GM18909 (cell line): ENCODE measurements around the gene IKZF4.
"Not testable (repeated sequence)": the region's sequence is repeated elsewhere in the genome, so short reads cannot be mapped to it uniquely, and the experiment has no call there.

Experiments used
- ATAC-seq: cut with Tn5 transposase; IDR thresholded peaks from one replicate; pipeline ENCODE4 v1.9.1; 2021; ENCODE audit warnings: mild to moderate bottlenecking; ENCODE audit not compliant: unreplicated experiment, poor library complexity

Gene IKZF4

DNA sequence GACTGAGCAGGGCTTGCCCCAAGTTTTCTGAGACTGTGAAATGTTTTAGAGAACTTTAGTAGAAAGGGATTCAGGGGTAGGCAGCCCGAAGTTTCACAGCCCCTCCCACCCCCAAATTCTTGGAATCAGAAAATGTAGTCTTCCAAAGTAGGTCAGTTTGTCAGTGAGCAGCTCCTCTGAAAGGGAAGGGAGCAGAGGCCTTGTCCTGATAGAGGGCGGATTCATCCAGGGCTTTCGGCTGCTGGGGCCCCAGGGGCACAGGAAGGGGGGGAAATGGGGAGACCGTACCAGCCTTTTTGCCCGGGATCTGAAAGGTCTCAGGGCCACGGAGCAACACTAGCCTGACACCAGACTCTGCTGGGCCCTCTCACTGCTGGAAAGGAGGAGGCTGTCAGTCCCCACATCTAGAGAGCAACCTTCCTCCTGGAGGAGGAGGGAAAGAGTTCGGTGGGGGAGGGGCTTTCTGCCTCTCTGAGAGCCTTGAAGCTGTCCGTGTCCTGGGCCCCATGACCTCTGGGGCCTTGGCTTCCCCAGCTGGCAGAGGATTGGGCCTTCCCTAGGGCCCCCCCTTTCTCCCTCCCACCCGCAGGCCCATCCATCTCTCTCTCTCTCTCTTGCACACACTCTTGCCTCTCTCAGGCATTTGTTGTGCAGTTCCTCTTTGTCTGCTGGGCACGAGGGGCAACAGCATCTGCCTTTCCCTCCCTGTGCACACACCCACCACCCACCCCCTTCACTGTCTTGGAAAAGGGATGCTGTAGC lies at the start of gene IKZF4:
IKZF4 (plus strand) TSS at position 621 of the 762 bp plus-strand sequence. CDS start 451 bp downstream, outside the sequence.
- ATAC-seq: no peak

- ATAC-seq: no peak
Observed at GRCh38 chr12:55972042-55972441, 48.8 kb upstream of the IKZF4 start.

GRCh38 chr12:55972456-55972855 lies 48.4 kb upstream of the IKZF4 start:
- no peak for ATAC-seq

- ATAC-seq: no peak
Observed at GRCh38 chr12:55972911-55973598, 47.8 kb upstream of the IKZF4 start.

DNA sequence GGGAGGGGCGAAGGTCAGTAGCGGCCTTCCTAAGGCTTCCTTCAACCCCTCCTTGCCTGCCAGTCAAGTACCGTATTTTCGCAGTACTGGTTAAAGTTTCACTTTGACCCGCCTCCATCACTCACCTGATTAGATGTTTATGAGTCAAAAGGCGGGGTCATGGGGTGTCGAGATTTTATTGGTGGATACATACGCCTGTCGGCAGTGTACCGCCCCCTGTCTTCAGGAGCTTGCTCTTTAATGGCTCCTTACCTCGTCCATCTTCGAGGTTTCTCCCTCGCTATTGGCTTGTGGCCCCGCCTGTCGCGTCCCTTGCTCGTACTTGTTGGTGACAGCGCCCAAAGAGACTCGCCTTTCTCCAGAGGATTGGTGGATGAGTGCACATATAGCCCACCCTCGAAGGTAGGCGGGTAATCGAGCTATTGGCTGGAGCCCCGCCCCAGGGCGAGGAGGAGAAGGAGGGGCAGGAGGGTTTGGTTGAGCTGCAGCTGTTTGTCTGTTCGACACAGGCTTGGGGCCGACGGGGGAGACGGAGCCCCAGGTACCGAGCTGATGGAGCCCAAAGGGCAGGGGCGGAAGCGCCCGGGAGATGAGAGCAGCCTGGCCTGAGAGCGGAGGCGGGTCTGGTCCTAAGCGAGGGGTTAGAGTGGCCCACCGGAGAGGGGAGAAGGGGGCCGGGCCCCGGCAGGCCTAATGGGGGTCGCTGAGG lies 47.1 kb upstream of the IKZF4 start, which contains the start of gene RAB5B:
RAB5B (plus strand) TSS at position 480 of the 709 bp plus-strand sequence. CDS start 12,883 bp downstream, outside the sequence.
- ATAC-seq: peak; percentile 94

- ATAC-seq: peak; percentile 15
Observed at GRCh38 chr12:55974308-55974730, 46.5 kb upstream of the IKZF4 start.

DNA sequence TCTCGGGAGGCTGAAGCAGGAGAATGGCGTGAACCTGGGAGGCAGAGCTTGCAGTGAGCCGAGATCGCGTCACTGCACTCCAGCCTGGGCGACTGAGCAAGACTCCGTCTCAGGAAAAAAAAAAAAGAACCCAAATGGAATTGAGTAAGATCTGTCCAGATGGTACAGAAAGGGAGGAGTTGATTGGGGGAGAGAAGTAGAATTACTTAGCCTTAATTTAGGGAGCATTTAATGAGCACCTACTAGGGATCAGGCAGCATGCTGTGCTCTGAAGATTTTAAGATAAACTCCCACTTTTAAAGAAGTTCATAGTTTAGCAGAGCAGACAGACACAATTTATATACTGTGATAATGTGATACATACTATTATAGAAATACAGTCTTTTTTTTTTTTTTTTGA lies 42.5 kb upstream of the IKZF4 start:
- no peak for ATAC-seq

- no peak for ATAC-seq
Observed at GRCh38 chr12:55979069-55979468, 41.8 kb upstream of the IKZF4 start.

- not testable (repeated sequence) for ATAC-seq
Observed at GRCh38 chr12:55981882-55982281, 39.0 kb upstream of the IKZF4 start.

DNA sequence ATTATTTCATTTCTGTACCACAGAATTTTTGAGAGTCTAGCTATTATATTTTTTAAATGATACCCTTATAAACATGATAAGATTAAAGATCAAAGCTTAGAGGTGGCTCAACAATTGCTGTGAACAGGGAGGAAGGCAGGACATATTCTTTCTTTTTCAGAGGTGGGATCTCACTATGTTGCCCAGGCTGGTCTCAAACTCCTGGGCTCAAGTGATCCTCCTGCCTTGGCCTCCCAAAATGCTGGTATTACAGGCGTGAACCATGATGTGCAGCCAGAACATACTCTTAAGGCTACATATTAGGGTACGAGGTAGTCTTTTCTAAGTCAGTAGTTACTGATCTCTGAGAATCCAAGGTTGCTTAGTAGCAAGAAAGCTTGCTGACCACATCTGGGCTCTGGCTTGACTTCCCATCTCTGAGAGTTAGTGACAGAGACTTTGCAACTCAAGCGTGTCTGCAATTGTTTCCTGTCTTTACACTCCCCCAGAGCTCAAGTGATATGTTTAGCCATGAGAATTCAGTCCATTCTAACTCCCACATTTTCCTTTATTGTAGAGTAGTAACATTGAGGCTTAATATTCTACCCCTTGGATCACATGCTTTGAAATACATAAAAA lies 38.4 kb upstream of the IKZF4 start:
- peak; percentile 88 for ATAC-seq

GRCh38 chr12:55983232-55983842 lies 37.5 kb upstream of the IKZF4 start:
- no peak for ATAC-seq

DNA sequence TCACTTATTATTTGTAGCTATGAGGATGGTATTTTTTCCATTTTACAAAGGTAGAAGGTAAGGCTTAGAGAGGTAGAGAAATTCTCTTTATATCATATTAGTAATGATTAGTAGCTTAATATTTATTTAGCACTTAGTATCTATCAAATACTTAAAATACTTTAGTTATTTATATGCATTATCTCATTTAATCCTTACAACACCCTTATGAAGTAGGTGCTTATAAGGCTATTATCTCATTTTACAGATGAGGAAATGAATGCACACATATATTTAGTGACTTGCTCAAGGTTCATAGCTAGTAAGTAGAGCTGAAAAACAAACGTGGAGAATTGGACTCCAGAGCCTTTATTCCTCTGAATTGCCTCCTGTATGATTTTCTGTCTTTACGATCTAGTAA lies 36.0 kb upstream of the IKZF4 start:
- ATAC-seq: no peak

- no peak for ATAC-seq
Observed at GRCh38 chr12:55985341-55985740, 35.5 kb upstream of the IKZF4 start.

GRCh38 chr12:55985976-55986375 lies 34.9 kb upstream of the IKZF4 start:
- ATAC-seq: not testable (repeated sequence)

- no peak for ATAC-seq
Observed at GRCh38 chr12:55991110-55991509, 29.7 kb upstream of the IKZF4 start.

GRCh38 chr12:55993230-55993853 lies 27.5 kb upstream of the IKZF4 start:
- ATAC-seq: no peak

GRCh38 chr12:55995366-55995765 lies 25.5 kb upstream of the IKZF4 start:
- no peak for ATAC-seq

GRCh38 chr12:55996201-55996714 lies 24.6 kb upstream of the IKZF4 start:
- no peak for ATAC-seq

GRCh38 chr12:55996715-55997534 lies 23.9 kb upstream of the IKZF4 start, which contains the start of gene SUOX:
TSS of gene SUOX (plus strand) at chr12:55997276. CDS start at chr12:56002222, 4,946 bp downstream.
- ATAC-seq: peak; percentile 99
